Measurements from ENCODE around the gene KLF16. TPM values are rescaled to one million over a fixed set of nuclear protein-coding genes. Genes with fewer than 3 reads are reported as not detected.

The KLF16 gene
- total RNA-seq, 1 experiment from 2014 or later: 64.0 TPM

DNA sequence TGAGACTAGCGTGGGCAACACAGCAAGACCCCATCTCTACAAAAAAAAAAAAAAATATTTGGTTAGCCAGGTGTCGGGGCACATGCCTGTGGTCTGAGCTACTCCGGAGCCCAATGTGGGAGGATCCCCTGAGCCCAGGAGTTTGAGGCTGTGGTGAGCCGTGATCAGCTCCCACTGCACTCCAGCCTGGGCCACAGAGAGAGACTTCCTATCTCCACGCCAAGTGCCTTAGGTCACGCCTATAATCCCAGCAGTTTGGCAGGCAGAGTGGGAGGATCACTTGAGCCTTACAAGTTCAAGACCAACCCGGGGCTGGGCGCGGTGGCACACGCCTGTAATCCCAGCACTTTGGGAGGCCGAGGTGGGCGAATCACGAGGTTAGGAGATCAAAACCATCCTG is 33.1 kb upstream of the KLF16 start (continued):
- TF ChIP-seq, protein P1, sequence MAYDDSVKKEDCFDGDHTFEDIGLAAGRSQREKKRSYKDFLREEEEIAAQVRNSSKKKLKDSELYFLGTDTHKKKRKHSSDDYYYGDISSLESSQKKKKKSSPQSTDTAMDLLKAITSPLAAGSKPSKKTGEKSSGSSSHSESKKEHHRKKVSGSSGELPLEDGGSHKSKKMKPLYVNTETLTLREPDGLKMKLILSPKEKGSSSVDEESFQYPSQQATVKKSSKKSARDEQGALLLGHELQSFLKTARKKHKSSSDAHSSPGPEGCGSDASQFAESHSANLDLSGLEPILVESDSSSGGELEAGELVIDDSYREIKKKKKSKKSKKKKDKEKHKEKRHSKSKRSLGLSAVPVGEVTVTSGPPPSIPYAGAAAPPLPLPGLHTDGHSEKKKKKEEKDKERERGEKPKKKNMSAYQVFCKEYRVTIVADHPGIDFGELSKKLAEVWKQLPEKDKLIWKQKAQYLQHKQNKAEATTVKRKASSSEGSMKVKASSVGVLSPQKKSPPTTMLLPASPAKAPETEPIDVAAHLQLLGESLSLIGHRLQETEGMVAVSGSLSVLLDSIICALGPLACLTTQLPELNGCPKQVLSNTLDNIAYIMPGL (CRISPR knock-in tag; IDR thresholded peaks at IDR 0.05): no peak
- TF ChIP-seq ESRRA (CRISPR knock-in tag; IDR thresholded peaks at IDR 0.05; ENCODE audit: borderline replicate concordance): no peak
- no peak for TF ChIP-seq JAZF1 (CRISPR knock-in tag; IDR thresholded peaks at IDR 0.05)
- TF ChIP-seq SOX15 (CRISPR knock-in tag; IDR thresholded peaks at IDR 0.05): no peak
- no peak for TF ChIP-seq TEAD1 (CRISPR knock-in tag; IDR thresholded peaks at IDR 0.05)
- TF ChIP-seq ZNF317 (CRISPR knock-in tag; IDR thresholded peaks at IDR 0.05; ENCODE audit: borderline replicate concordance, low read depth): no peak
- TF ChIP-seq EMX1 (CRISPR knock-in tag; IDR thresholded peaks at IDR 0.05): no peak

DNA sequence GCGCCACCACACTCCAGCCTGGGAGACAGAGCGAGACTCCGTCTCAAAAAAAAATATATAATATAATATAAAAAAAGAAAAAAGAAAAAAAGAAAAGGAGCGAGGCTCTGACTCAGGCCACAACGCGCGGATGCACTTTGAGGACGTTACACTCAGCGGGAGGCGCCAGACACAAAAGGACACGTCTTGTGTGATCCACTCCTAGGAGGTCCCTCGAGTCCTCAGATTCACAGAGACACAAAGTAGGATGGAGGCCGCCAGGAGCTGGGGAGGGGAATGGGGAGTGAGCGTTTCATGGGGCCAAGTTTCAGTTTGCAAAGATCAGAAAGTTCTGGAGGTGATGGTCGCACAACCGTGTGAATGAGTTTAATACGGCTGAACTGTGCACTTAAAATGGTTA is 30.4 kb upstream of the KLF16 start:
- no peaks in the 10 kb centered on the region for H3K36me3 Mint-ChIP-seq

DNA sequence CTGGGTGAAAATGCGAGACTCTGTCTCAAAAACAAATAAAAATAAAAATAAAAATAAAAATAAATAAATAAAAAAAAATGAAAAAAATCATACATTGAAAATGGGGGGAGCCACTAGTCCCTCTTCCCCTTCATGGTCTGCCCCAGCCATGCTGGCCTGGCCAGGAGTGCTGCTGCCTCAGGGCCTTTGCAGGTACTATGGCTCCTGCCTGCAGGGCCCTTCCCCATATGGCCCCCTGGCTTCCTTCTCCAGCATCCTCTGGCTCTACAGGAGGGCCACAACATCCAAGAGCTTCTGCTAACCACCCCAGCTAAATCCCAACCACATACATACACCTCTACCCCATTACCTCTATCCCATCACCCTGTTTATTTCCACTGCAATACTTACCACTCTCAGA is 26.5 kb upstream of the KLF16 start:
- Mint-ChIP-seq H3K36me3 (no peaks in the 10 kb centered on the region), H3K27me3 (ENCODE audit: low read depth) (peaks cover 3% of the 10 kb centered on the region), H3K4me1 (peaks cover 10% of the 10 kb centered on the region), H3K9me3 (no peaks in the 10 kb centered on the region), H3K4me3 (no peak overlapping the region), H3K27ac (no peak overlapping the region)
- ATAC-seq (no peak), DNase-seq (ENCODE audit: low spot score) (no peak)
- ChIA-PET CTCF (no interaction called here), POLR2A (no interaction called here)
- TF ChIP-seq, protein P2, sequence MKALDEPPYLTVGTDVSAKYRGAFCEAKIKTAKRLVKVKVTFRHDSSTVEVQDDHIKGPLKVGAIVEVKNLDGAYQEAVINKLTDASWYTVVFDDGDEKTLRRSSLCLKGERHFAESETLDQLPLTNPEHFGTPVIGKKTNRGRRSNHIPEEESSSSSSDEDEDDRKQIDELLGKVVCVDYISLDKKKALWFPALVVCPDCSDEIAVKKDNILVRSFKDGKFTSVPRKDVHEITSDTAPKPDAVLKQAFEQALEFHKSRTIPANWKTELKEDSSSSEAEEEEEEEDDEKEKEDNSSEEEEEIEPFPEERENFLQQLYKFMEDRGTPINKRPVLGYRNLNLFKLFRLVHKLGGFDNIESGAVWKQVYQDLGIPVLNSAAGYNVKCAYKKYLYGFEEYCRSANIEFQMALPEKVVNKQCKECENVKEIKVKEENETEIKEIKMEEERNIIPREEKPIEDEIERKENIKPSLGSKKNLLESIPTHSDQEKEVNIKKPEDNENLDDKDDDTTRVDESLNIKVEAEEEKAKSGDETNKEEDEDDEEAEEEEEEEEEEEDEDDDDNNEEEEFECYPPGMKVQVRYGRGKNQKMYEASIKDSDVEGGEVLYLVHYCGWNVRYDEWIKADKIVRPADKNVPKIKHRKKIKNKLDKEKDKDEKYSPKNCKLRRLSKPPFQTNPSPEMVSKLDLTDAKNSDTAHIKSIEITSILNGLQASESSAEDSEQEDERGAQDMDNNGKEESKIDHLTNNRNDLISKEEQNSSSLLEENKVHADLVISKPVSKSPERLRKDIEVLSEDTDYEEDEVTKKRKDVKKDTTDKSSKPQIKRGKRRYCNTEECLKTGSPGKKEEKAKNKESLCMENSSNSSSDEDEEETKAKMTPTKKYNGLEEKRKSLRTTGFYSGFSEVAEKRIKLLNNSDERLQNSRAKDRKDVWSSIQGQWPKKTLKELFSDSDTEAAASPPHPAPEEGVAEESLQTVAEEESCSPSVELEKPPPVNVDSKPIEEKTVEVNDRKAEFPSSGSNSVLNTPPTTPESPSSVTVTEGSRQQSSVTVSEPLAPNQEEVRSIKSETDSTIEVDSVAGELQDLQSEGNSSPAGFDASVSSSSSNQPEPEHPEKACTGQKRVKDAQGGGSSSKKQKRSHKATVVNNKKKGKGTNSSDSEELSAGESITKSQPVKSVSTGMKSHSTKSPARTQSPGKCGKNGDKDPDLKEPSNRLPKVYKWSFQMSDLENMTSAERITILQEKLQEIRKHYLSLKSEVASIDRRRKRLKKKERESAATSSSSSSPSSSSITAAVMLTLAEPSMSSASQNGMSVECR (CRISPR knock-in tag; IDR thresholded peaks at IDR 0.05; ENCODE audit: borderline replicate concordance): no peak
- peak; percentile 90 for TF ChIP-seq HMGA2 (CRISPR knock-in tag; IDR thresholded peaks at IDR 0.05)
- no peak for TF ChIP-seq TEAD1 (CRISPR knock-in tag; IDR thresholded peaks at IDR 0.05)
- no peak for TF ChIP-seq FOXK1 (CRISPR knock-in tag; IDR thresholded peaks at IDR 0.05)

More for the DNA sequence above, 30.4 kb upstream of the KLF16 start:
- POLR2A ChIA-PET: no interaction called here
- ATAC-seq (no peak), DNase-seq (ENCODE audit: low spot score) (no peak)
- TF ChIP-seq JAZF1 (CRISPR knock-in tag; IDR thresholded peaks at IDR 0.05) (no peak), CBFB (CRISPR knock-in tag; IDR thresholded peaks at IDR 0.05; ENCODE audit: low read depth) (no peak), NR3C1 (CRISPR knock-in tag; conservative IDR thresholded peaks at IDR 0.05; ENCODE audit: low read depth) (no peak), TEAD4 (CRISPR knock-in tag; IDR thresholded peaks at IDR 0.05) (no peak), ZNF219 (CRISPR knock-in tag; IDR thresholded peaks at IDR 0.05; ENCODE audit: borderline replicate concordance) (no peak), NFE2L1 (CRISPR knock-in tag; IDR thresholded peaks at IDR 0.05) (no peak), FOXP1 (CRISPR knock-in tag; IDR thresholded peaks at IDR 0.05; ENCODE audit: borderline replicate concordance) (no peak), TP53 (CRISPR knock-in tag; IDR thresholded peaks at IDR 0.05) (no peak), OVOL2 (CRISPR knock-in tag; IDR thresholded peaks at IDR 0.05; ENCODE audit: borderline replicate concordance) (no peak), ZNF423 (CRISPR knock-in tag; IDR thresholded peaks at IDR 0.05) (no peak), ZNF396 (CRISPR knock-in tag; IDR thresholded peaks at IDR 0.05; ENCODE audit: borderline replicate concordance) (no peak), PRRX2 (CRISPR knock-in tag; IDR thresholded peaks at IDR 0.05) (no peak)
- TF ChIP-seq, protein P1 (CRISPR knock-in tag; IDR thresholded peaks at IDR 0.05): no peak
- TF ChIP-seq, protein P3, sequence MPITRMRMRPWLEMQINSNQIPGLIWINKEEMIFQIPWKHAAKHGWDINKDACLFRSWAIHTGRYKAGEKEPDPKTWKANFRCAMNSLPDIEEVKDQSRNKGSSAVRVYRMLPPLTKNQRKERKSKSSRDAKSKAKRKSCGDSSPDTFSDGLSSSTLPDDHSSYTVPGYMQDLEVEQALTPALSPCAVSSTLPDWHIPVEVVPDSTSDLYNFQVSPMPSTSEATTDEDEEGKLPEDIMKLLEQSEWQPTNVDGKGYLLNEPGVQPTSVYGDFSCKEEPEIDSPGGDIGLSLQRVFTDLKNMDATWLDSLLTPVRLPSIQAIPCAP (CRISPR knock-in tag; IDR thresholded peaks at IDR 0.05): no peak
- TF ChIP-seq, protein P4, sequence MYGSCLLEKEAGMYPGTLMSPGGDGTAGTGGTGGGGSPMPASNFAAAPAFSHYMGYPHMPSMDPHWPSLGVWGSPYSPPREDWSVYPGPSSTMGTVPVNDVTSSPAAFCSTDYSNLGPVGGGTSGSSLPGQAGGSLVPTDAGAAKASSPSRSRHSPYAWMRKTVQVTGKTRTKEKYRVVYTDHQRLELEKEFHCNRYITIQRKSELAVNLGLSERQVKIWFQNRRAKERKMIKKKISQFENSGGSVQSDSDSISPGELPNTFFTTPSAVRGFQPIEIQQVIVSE (CRISPR knock-in tag; IDR thresholded peaks at IDR 0.05; ENCODE audit: borderline replicate concordance): no peak
- Mint-ChIP-seq H3K27me3 (ENCODE audit: low read depth) (peaks cover 17% of the 10 kb centered on the region), H3K9me3 (no peaks in the 10 kb centered on the region), H3K27ac (no peak overlapping the region), H3K4me1 (peaks cover 7% of the 10 kb centered on the region), H3K4me3 (no peak overlapping the region)
- CTCF ChIA-PET: interaction anchor here (1.3 kb wide), 1 partner anchor 18 kb away, joined by 4 read pairs; no protein-coding TSS in a partner anchor

Data from WTC11 (cell line).